GM18505 (cell line): ENCODE results near the gene TXNDC8.
"Not testable (repeated sequence)": the region's sequence is repeated elsewhere in the genome, so short reads cannot be mapped to it uniquely, and the experiment has no call there.

Experiments used
- ATAC-seq: cut with Tn5 transposase; IDR thresholded peaks from one replicate; pipeline ENCODE4 v1.9.1; 2021; ENCODE audit not compliant: unreplicated experiment
- POLR2A ChIP-seq: IDR thresholded peaks from 4 replicates; pipeline ENCODE4 v1.6.1; 2011; ENCODE audit warnings: borderline replicate concordance; ENCODE audit not compliant: insufficient read depth, insufficient read length; ENCODE audit errors: extremely low read depth

The TXNDC8 gene

DNA sequence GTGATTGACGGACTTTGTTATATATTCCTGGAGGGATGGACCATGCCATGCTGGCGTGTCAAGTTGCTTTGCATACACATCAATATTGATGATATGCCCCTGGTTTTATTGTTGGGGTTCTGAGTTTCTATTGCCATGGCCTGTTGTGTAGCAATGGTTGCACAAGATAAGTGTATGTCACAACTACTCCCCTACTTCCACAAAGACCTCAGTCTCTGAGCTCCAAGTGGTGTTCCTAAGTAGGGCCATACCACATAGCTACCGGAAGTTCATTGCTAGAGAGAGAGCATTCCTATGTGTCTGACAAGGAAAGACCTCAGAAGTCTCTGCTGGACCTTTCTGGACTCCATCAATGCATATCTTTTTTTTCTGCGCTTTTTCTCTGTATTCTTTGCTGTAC lies 19.8 kb downstream of the TXNDC8 start:
- no peak for TF ChIP-seq POLR2A
- ATAC-seq: no peak

DNA sequence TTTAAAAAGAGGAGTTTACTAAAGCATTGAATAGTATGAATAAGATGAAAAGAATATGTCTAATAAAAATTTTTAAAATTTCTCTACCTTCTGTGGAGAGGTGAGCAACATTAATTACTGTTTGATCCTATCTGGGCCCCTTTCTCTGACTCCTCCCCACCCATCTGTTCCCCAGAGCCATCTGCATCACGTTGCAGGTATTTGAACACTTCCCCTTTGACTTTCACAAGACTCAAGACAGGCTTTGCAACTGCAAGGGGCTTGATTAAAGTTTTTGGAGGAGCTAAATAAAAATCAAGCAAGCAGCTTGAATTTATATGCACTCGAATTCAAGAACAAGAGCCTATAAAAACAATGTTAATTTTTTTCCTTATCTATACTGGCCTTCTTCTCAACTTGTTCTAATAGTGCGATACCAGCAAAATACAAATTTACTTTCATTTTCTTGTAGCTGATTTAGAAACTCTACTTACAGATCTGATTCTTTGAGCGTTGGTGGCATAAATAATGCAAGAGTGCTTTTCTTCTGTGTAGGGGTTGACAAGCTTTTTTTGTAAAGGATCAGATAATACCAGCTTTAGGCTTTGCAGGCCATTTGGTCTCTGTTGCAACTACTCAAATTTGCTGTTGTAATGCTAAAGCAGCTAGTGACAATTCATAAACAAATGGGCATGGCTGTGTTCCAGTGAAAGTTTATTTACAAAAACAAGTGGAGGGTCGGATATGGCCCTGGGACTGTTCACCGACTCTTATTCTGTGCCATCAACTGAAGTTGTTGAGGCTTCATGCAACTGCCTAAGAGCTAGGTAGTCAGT lies 21.2 kb downstream of the TXNDC8 start:
- TF ChIP-seq POLR2A: no peak
- ATAC-seq: peak; percentile 99

DNA sequence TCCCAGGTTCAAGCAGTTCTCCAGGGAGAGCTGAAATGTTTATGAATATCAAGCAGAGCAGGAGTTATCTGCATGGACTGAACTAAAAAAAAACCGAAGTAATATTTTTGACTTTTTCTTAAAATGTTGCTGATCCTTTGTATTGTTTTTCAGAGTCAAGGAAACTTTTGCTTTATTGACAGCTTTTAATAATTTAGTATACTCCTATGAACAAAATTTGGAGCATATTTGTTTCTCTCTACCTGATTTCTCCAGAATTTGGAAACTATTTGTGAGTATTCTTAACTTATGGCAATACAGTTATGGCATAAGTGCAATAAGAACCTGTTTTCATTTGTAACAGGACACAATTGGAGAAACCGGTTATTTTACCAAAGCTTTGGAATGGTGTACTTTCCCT lies 25.7 kb downstream of the TXNDC8 start:
- not testable (repeated sequence) for ATAC-seq

DNA sequence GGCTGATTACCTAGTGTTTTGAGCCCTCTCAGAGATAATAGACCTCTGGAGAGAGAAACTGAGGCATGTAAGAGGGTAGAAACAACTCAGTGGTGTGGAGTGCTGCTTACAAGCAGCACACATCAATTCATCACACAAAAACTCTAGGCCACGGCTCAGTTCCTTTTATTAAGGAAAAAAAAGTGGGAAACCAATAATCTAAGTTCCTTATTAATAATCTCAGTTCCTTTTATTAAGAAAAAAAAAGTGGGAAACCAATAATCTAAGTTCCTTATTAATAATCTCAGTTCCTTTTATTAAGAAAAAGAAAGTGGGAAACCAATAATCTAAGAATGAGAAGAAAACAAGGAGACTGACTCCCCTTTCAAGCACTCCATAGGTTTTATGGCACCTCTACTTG lies 28.0 kb downstream of the TXNDC8 start:
- TF ChIP-seq POLR2A: no peak
- ATAC-seq: no peak

- ATAC-seq: no peak
- no peak for TF ChIP-seq POLR2A
These were observed 29.0 kb downstream of the TXNDC8 start for GRCh38 chr9:110308633-110309038.

GRCh38 chr9:110307191-110307590 lies 30.5 kb downstream of the TXNDC8 start:
- no peak for ATAC-seq
- no peak for TF ChIP-seq POLR2A

- ATAC-seq: no peak
- TF ChIP-seq POLR2A: no peak
These were observed 34.5 kb downstream of the TXNDC8 start for GRCh38 chr9:110303133-110303532.

- TF ChIP-seq POLR2A: no peak
- no peak for ATAC-seq
These were observed 39.5 kb downstream of the TXNDC8 start for GRCh38 chr9:110298043-110298605.

DNA sequence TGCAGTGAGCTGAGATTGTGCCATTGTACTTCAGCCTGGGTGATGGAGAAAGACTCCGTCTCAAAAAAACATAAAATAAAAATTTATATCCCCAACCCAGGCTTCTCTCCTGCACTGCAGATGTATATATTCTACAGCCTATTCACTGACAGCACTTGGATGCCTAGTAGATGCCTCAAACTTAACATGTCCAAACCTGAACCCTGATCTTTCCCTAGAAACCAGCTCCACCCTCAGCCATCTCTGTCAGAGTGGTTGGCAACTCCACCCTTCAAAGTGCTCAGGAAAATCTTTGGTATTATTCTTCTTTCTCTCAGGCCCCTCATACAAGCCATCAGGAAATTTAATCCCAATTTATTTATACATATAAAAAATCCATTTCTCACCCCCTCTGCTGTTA lies 44.4 kb downstream of the TXNDC8 start:
- ATAC-seq: no peak
- no peak for TF ChIP-seq POLR2A

- no peak for TF ChIP-seq POLR2A
- no peak for ATAC-seq
These were observed 45.6 kb downstream of the TXNDC8 start for GRCh38 chr9:110291921-110292557.

- no peak for TF ChIP-seq POLR2A
- no peak for ATAC-seq
These were observed 47.7 kb downstream of the TXNDC8 start for GRCh38 chr9:110290001-110290400.

- no peak for TF ChIP-seq POLR2A
- ATAC-seq: no peak
These were observed 49.2 kb downstream of the TXNDC8 start for GRCh38 chr9:110288503-110288902.

DNA sequence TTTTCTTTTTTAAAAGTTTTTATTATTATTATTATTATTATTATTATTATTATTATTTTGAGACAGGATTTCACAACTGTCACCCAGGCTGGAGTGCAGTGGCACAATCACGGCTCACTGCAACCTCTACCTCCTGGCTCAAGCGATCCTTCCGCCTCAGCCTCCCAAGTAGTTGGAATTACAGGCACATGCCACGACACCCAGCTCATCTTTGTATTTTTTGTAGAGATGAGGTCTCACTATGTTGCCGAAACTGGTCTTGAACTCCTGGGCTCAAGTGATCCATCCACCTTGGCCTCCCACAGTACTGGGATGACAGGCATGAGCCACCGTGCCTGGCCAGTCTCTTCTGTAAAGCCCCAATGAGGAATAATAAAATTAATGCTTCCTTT lies 50.4 kb downstream of the TXNDC8 start:
- ATAC-seq: no peak
- TF ChIP-seq POLR2A: no peak

- ATAC-seq: no peak
- no peak for TF ChIP-seq POLR2A
These were observed 53.3 kb downstream of the TXNDC8 start for GRCh38 chr9:110284211-110284844.

DNA sequence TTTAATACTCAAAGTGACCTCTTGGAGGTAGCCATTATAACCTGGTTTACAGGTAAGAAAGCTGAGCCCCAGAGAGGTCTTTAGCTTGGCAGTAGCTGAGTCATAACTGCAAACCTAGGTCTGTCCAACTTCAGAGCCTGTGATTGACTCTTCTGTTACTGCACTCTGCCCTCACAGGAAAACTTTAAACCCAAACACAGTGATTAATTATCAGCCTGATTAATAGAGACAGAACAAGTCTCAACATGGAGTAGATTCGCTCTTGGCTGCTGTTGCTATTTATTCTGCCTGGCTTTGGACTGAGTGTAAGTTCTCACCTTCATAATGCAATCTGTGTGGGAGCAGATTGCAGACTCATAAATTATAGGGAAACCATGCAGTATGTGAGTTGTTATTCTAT lies 53.9 kb downstream of the TXNDC8 start:
- TF ChIP-seq POLR2A: no peak
- ATAC-seq: no peak

DNA sequence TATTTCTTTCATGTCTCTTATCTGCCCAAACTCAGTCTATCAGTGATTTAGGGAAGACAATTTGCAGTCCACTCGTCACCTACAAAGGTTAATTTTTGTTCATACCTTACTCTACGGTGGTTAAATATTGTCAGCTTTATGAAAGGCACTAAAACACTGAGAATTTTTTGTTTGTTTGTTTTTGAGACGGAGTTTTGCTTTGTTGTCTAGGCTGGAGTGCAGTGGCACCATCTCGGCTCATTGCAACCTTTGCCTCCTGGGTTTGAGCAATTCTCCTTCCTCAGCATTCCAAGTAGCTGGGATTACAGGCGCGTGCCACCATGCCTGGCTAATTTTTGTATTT lies 55.0 kb downstream of the TXNDC8 start:
- TF ChIP-seq POLR2A: no peak
- no peak for ATAC-seq
